ENCODE data around the gene STRIT1. TPM values are rescaled to one million over a fixed set of nuclear protein-coding genes. Genes with fewer than 3 reads are reported as not detected.
"Not testable (repeated sequence)": the region's sequence is repeated elsewhere in the genome, so short reads cannot be mapped to it uniquely, and the experiment has no call there.

The STRIT1 gene
- total and polyA plus RNA-seq, 8 donors: 0.73 TPM; not detected in 7

DNA sequence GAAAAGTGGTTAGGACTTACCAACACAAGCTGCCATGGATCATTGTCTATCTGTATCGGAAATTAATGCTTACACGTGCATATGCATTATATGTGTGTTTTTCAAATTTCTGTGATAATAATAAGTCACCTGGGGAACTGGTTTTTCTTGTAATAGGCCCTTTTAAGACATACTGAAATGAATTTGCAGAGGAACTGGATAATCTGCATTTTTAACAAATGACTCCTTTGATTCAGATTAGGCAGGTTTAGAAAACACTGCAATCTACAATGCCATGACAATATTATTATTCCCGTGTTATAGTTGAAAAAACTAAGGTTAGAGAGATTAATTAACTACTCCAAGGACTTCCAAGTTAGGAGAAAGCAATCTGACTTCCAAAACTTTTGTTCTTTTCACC, 23.4 kb downstream of the STRIT1 start:
- no peak overlapping the region for H3K4me3 ChIP-seq
- no peak for ATAC-seq
- WGBS, 2 donors: 30 to 36% methylated on average over 3 of the region's 3 CpGs

DNA sequence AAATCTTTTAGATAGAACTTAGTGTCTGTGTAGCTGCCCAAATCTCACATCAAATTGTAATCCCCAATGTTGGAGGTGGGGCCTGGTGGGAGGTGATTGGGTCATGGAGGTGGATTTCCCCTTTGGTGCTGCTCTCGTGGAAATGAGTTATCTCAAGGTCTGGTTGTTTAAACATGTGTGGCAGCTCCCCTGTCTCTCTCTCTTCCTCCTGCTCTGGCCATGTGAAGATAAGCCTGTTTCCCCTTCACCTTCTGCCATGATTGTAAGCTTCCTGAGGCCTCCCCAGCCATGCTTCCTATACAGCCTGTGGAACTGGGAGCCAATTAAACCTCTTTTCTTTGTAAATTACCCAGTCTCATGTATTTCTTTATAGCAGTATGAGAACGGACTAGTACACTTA, 30.6 kb downstream of the STRIT1 start:
- not testable (repeated sequence) for FAIRE-seq

More for the DNA sequence above, 23.4 kb downstream of the STRIT1 start:
- no peak overlapping the region for H3K27ac ChIP-seq
- FAIRE-seq: no peak
- no peaks in the 10 kb centered on the region for H3K4me1 ChIP-seq
- TF ChIP-seq, protein P1, sequence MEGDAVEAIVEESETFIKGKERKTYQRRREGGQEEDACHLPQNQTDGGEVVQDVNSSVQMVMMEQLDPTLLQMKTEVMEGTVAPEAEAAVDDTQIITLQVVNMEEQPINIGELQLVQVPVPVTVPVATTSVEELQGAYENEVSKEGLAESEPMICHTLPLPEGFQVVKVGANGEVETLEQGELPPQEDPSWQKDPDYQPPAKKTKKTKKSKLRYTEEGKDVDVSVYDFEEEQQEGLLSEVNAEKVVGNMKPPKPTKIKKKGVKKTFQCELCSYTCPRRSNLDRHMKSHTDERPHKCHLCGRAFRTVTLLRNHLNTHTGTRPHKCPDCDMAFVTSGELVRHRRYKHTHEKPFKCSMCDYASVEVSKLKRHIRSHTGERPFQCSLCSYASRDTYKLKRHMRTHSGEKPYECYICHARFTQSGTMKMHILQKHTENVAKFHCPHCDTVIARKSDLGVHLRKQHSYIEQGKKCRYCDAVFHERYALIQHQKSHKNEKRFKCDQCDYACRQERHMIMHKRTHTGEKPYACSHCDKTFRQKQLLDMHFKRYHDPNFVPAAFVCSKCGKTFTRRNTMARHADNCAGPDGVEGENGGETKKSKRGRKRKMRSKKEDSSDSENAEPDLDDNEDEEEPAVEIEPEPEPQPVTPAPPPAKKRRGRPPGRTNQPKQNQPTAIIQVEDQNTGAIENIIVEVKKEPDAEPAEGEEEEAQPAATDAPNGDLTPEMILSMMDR (IDR thresholded peaks at IDR 0.05): no peak
- no peaks in the 10 kb centered on the region for H3K36me3 ChIP-seq
- intact Hi-C loops (cut with DNase I): no loop called here
- no peaks in the 10 kb centered on the region for H3K27me3 ChIP-seq
- H3K9me3 ChIP-seq: no peaks in the 10 kb centered on the region
- DNase-seq: no peak

DNA sequence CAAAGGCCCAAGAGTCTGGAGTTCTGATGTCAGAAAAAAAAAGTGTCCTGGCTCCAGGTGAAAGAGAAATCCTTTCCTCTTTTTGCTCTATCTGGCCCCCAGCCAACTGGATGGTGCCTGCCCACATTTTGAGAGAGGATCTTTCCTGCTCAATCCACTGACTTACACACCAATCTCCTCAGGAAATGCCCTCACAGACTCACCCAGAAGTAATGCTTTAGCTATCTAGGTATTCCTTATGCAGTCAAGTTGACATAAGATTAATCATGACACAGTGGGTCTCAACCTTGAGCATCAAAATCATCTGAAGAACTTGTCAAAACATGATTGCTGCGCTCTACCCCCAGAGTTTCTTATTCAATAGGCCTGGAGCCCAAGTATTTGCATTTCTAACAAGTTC, 31.2 kb downstream of the STRIT1 start:
- Histone ChIP-seq H3K9me3 (no peaks in the 10 kb centered on the region), H3K36me3 (no peaks in the 10 kb centered on the region), H3K4me3 (no peak overlapping the region), H3K4me1 (no peaks in the 10 kb centered on the region), H3K27me3 (no peaks in the 10 kb centered on the region), H3K27ac (no peak overlapping the region)
- intact Hi-C loops (cut with DNase I): no loop called here
- DNase-seq (no peak), FAIRE-seq (no peak), ATAC-seq (no peak)
- 81 to 92% methylated on average over 1 of the region's 1 CpG for WGBS, 2 donors
- TF ChIP-seq, protein P1 (IDR thresholded peaks at IDR 0.05): no peak

More for the DNA sequence above, 30.6 kb downstream of the STRIT1 start:
- H3K4me3 ChIP-seq; H3K27ac ChIP-seq; H3K27me3 ChIP-seq; ATAC-seq; intact Hi-C loops (cut with DNase I); DNase-seq; H3K36me3 ChIP-seq; H3K9me3 ChIP-seq; H3K4me1 ChIP-seq: not testable (repeated sequence)
- 40 to 51% methylated on average over 2 of the region's 2 CpGs for WGBS, 2 donors

- Histone ChIP-seq H3K9me3 (no peaks in the 10 kb centered on the region), H3K36me3 (no peaks in the 10 kb centered on the region), H3K27ac (no peak overlapping the region), H3K27me3 (no peaks in the 10 kb centered on the region), H3K4me1 (no peaks in the 10 kb centered on the region), H3K4me3 (no peak overlapping the region)
- DNase-seq: no peak
- WGBS, 2 donors: 69 to 89% methylated on average over 2 of the region's 2 CpGs
- TF ChIP-seq, protein P1 (IDR thresholded peaks at IDR 0.05): no peak
- no peak for FAIRE-seq
- intact Hi-C loops (cut with DNase I): no loop called here
- ATAC-seq: no peak
These were observed 39.0 kb downstream of the STRIT1 start for GRCh38 chr3:155254445-155254844.

DNA sequence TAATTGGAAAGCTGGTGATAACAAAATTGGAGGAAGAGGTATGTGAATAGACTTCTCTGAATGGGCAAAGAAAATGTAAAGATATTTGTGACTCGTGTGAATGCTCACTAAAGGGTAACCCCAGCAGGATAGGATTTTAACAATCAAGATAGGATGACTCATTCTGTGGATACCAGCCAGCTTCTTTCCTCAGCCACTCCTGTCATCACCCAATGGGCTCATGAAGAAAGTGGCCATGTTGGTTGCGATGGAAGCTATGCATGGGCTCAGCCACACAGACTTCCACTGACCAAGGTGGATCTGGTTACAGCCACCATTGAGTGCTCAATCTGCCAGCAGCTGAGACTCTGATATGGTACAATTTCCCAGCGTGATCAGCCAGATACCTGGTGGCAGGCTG, 40.9 kb downstream of the STRIT1 start:
- Histone ChIP-seq H3K9me3 (no peaks in the 10 kb centered on the region), H3K4me3 (no peak overlapping the region), H3K27me3 (no peaks in the 10 kb centered on the region), H3K36me3 (no peaks in the 10 kb centered on the region), H3K4me1 (no peaks in the 10 kb centered on the region), H3K27ac (no peak overlapping the region)
- 70 to 73% methylated on average over 3 of the region's 3 CpGs for whole genome bisulfite sequencing, 2 donors
- intact Hi-C loops (cut with DNase I): no loop called here
- DNase-seq (no peak), ATAC-seq (no peak), FAIRE-seq (no peak)
- TF ChIP-seq, protein P1 (IDR thresholded peaks at IDR 0.05): no peak

Measured in pancreas (tissue), 10 donors.